Suprapubic skin (tissue), 4 donors: ENCODE results near the gene UHRF1. TPM values are rescaled to one million over a fixed set of nuclear protein-coding genes. Genes with fewer than 3 reads are reported as not detected.
"Not testable (repeated sequence)": the region's sequence is repeated elsewhere in the genome, so short reads cannot be mapped to it uniquely, and the experiment has no call there.

Experiments
- DNase-seq, 2 donors: peaks; one replicate each; pipeline ENCODE4 v3.0.0-alpha.2; 2019; ENCODE audit warnings: low spot score in 2 of 2
- H3K27ac ChIP-seq: fragments of 200-600 bp; sonication (generic); one replicate; pipeline ENCODE4 v1.5.1; 2019
- H3K27me3 ChIP-seq: fragments of 200-600 bp; sonication (generic); one replicate; pipeline ENCODE4 v1.5.1; 2019
- H3K36me3 ChIP-seq: fragments of 200-600 bp; sonication (generic); one replicate; pipeline ENCODE4 v1.5.1; 2019
- H3K4me1 ChIP-seq: fragments of 200-600 bp; sonication (generic); one replicate; pipeline ENCODE4 v1.5.1; 2019
- H3K4me3 ChIP-seq: fragments of 200-600 bp; sonication (generic); one replicate; pipeline ENCODE4 v1.5.1; 2019; ENCODE audit warnings: mild to moderate bottlenecking
- H3K9me3 ChIP-seq: fragments of 200-600 bp; sonication (generic); one replicate; pipeline ENCODE4 v1.5.1; 2019
- CTCF ChIP-seq, 2 donors: fragments of 200-600 bp in 1 of 2; fragments of 450-650 bp in 1 of 2; sonication (generic) in 1 of 2; IDR thresholded peaks; one replicate each; pipeline ENCODE4 v1.5.1; 2016 to 2019; ENCODE audit warnings: antibody characterized with exemption in 2 of 2, mild to moderate bottlenecking in 1 of 2, moderate library complexity in 1 of 2
- EP300 ChIP-seq: sonication (generic); formaldehyde crosslinking; IDR thresholded peaks from one replicate; pipeline ENCODE4 v1.6.1; 2017; ENCODE audit warnings: antibody characterized with exemption
- POLR2A ChIP-seq, 2 donors: fragments of 450-650 bp; IDR thresholded peaks; one replicate each; pipeline ENCODE4 v1.6.1; 2017; ENCODE audit warnings: antibody characterized with exemption in 2 of 2, mild to moderate bottlenecking in 2 of 2, moderate library complexity in 2 of 2
- POLR2AphosphoS5 ChIP-seq, 3 donors: sonication (generic); formaldehyde crosslinking; IDR thresholded peaks; one replicate each; pipeline ENCODE4 v1.6.1; 2017; ENCODE audit warnings: antibody characterized with exemption in 3 of 3
- WGBS: methylation state at CpG from one replicate; pipeline ENCODE4 v1.1.5; 2018; 5-methylcytosine and 5-hydroxymethylcytosine counted together
- total RNA-seq, 4 donors: library from RNA; depleted of rRNA; stranded (reverse); fragments of >200 nt; gene quantifications; one replicate each; pipeline ENCODE4 v1.1.0, GENCODE V29; 2016

The UHRF1 gene
- total RNA-seq, 4 donors from 2014 or later = 0.40 to 3.7 (median 2.8) TPM

- TF ChIP-seq CTCF (IDR thresholded peaks at IDR 0.05) (no peak), POLR2A (IDR thresholded peaks at IDR 0.05) (no peak), EP300 (no peak), POLR2AphosphoS5 (IDR thresholded peaks at IDR 0.05) (no peak)
- H3K4me1 ChIP-seq = no peaks in the 10 kb centered on the region
- H3K4me3 ChIP-seq = no peak overlapping the region
- no peak for DNase-seq
- no peak overlapping the region for H3K27ac ChIP-seq
- no peaks in the 10 kb centered on the region for H3K9me3 ChIP-seq
- no peaks in the 10 kb centered on the region for H3K36me3 ChIP-seq
- WGBS = 60% methylated on average over 3 of the region's 3 CpGs
- no peaks in the 10 kb centered on the region for H3K27me3 ChIP-seq
Observed at GRCh38 chr19:4896372-4896771, 12.9 kb upstream of the UHRF1 start.

- 91% methylated on average over 7 of the region's 7 CpGs for whole genome bisulfite sequencing
- Histone ChIP-seq H3K27me3 (no peaks in the 10 kb centered on the region), H3K4me3 (no peak overlapping the region), H3K27ac (no peak overlapping the region), H3K4me1 (no peaks in the 10 kb centered on the region), H3K36me3 (no peaks in the 10 kb centered on the region), H3K9me3 (no peaks in the 10 kb centered on the region)
- DNase-seq = no peak
- no peak for TF ChIP-seq POLR2AphosphoS5 (IDR thresholded peaks at IDR 0.05)
- TF ChIP-seq POLR2A (IDR thresholded peaks at IDR 0.05) = no peak
- no peak for TF ChIP-seq CTCF (IDR thresholded peaks at IDR 0.05)
- TF ChIP-seq EP300 = no peak
Observed at GRCh38 chr19:4897146-4897545, 12.2 kb upstream of the UHRF1 start.

- H3K4me3 ChIP-seq, H3K27ac ChIP-seq, H3K27me3 ChIP-seq, H3K36me3 ChIP-seq, DNase-seq, H3K9me3 ChIP-seq, H3K4me1 ChIP-seq: not testable (repeated sequence)
- WGBS = 88% methylated on average over 13 of the region's 13 CpGs
Observed at GRCh38 chr19:4900879-4901278, 8.4 kb upstream of the UHRF1 start.

GRCh38 chr19:4902796-4903195, 6.5 kb upstream of the UHRF1 start, which contains the start of gene ARRDC5:
TSS of gene ARRDC5 (minus strand) at chr19:4902896. CDS start at chr19:4902825, 71 bp downstream.
- Histone ChIP-seq H3K27ac (no peak within 1 kb of the TSS), H3K4me1 (no peaks in the 10 kb centered on the region), H3K4me3 (no peak within 1 kb of the TSS), H3K9me3 (no peaks in the 10 kb centered on the region), H3K36me3 (no peaks in the 10 kb centered on the region), H3K27me3 (no peaks in the 10 kb centered on the region)
- WGBS = 81% methylated on average over 7 of the region's 7 CpGs
- no peak for TF ChIP-seq CTCF (IDR thresholded peaks at IDR 0.05)
- DNase-seq = no peak

- WGBS = 70% methylated on average over 3 of the region's 3 CpGs
- Histone ChIP-seq H3K9me3 (no peaks in the 10 kb centered on the region), H3K4me1 (peaks cover 6% of the 10 kb centered on the region), H3K36me3 (no peaks in the 10 kb centered on the region), H3K27me3 (no peaks in the 10 kb centered on the region), H3K27ac (no peak overlapping the region), H3K4me3 (no peak overlapping the region)
- TF ChIP-seq CTCF (IDR thresholded peaks at IDR 0.05) (no peak), POLR2AphosphoS5 (IDR thresholded peaks at IDR 0.05) (no peak), POLR2A (IDR thresholded peaks at IDR 0.05) (no peak)
- DNase-seq = no peak
Observed at GRCh38 chr19:4904481-4904880, 4.8 kb upstream of the UHRF1 start.

- no peaks in the 10 kb centered on the region for H3K27me3 ChIP-seq
- no peaks in the 10 kb centered on the region for H3K36me3 ChIP-seq
- H3K27ac ChIP-seq = no peak overlapping the region
- no peak for TF ChIP-seq POLR2AphosphoS5 (IDR thresholded peaks at IDR 0.05)
- TF ChIP-seq POLR2A (IDR thresholded peaks at IDR 0.05) = no peak
- TF ChIP-seq CTCF (IDR thresholded peaks at IDR 0.05) = no peak
- no peaks in the 10 kb centered on the region for H3K9me3 ChIP-seq
- WGBS = 83% methylated on average over 8 of the region's 8 CpGs
- peaks cover 26% of the 10 kb centered on the region for H3K4me1 ChIP-seq
- no peak for DNase-seq
- H3K4me3 ChIP-seq = no peak overlapping the region
Observed at GRCh38 chr19:4906963-4907362, 2.3 kb upstream of the UHRF1 start.
